GM12872 (cell line): ENCODE results near the gene WDR86.

ENCODE experiments used
- TF ChIP-seq, protein P1 (sequence below): IDR thresholded peaks from 3 replicates; pipeline ENCODE4 v1.5.1; 2011; ENCODE audit warnings: low read depth, mild to moderate bottlenecking, low read length, moderate library complexity; ENCODE audit not compliant: insufficient read depth

Gene WDR86

DNA sequence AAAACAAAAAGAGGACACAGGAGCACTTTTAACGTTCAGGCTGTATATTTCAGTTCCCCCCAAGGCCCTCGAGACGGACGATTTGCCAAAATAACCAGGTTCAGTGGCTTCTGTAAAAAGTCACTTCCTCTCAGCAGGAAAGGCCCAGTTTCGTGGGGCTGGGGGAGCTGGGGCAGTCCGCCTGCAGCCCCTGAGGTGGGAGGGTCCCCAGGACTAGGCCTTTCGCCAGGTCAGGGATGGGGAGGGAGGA is 28.8 kb downstream of the WDR86 start:
- TF ChIP-seq, protein P1, sequence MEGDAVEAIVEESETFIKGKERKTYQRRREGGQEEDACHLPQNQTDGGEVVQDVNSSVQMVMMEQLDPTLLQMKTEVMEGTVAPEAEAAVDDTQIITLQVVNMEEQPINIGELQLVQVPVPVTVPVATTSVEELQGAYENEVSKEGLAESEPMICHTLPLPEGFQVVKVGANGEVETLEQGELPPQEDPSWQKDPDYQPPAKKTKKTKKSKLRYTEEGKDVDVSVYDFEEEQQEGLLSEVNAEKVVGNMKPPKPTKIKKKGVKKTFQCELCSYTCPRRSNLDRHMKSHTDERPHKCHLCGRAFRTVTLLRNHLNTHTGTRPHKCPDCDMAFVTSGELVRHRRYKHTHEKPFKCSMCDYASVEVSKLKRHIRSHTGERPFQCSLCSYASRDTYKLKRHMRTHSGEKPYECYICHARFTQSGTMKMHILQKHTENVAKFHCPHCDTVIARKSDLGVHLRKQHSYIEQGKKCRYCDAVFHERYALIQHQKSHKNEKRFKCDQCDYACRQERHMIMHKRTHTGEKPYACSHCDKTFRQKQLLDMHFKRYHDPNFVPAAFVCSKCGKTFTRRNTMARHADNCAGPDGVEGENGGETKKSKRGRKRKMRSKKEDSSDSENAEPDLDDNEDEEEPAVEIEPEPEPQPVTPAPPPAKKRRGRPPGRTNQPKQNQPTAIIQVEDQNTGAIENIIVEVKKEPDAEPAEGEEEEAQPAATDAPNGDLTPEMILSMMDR: no peak

DNA sequence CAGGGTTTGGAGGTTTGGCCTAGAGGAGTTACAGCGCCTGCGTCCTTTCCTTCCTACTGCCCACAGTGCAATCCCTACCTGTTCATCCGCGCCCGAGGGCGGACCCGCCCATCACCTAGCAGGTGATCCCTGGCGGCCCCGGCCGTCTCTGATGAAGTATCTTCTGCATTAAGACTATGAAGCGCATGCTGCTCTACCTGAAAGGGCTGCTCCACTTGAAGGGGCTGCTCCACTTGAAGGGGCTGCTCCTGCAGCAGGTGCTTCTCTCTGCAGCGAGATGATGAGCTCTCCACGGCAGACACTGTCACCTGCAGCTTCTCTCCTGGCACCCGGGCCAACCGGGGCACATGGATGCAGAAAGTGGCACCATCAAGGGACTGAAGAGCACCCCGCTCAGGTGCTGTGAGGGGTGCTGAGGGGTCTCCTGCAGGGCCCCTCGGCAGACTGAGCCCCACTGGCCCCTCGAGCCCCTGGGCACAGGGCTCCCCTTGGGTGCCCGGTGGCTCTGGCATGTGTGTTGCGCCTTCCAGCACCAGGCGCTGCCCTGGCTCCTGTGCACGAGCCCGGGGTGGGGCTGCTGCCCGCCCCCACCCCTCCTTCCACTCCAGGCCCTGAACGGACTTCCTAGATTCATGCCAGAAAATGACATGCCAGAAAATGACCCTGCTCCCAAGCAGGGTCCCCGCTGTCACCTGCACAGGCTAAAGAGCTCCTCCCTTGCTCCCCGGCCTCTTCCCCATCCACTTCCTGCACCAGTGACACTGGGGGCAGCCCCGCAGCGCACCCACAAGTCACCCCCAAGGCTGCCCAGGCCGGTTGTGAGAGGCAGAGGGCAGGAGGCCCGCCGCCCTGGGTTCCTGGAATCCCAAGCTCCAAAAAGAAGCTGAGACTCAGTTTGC is 29.4 kb downstream of the WDR86 start:
- TF ChIP-seq, protein P1: no peak

DNA sequence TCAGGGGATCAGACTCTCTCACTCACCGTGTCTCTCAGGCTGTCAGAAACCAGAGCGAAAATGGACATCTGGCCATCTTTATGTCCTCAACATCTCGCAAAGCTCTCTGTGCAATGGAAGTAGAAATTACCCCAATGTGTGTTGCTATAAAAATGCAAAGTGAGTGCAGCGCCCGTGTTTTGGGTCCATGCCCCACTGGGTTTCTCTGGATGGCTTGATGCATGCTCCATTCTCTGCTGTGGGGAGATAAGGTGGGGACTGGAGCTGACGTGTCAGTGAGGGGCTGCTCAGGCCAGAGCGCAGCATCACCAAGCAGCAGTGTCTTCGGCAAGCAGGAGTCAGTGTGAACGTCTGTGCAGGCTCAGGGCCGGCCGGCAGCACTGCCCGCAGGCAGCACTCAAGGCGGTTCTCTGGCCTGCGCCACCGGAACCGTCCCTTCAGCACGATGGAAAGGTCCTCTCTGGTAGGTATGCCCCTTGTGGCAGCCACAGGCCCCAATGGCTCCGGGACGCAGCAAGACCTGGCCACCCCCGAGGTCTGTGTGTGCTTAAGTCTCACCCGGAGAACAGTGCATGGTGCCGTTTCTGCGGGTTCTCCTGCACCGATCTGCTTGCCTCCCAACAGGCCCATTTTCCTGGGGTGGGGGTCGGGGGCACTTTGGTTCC is 30.2 kb downstream of the WDR86 start:
- TF ChIP-seq, protein P1: no peak

DNA sequence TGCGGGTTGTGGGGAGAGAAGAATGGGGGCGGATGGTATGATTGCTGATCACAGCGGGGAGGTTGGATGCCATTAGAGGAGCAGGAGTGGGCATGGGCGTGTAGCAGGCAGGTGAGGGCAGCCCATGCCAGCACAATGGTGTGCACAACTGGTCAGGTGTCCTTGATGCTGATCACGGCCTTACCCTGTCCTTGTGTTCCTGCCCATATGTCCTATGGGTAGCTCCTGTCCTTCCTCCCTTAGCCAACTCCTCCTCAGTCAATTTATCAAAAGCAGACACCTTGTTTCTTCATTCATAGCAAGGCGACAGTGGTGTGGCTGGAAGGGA is 30.7 kb downstream of the WDR86 start:
- TF ChIP-seq, protein P1: no peak

DNA sequence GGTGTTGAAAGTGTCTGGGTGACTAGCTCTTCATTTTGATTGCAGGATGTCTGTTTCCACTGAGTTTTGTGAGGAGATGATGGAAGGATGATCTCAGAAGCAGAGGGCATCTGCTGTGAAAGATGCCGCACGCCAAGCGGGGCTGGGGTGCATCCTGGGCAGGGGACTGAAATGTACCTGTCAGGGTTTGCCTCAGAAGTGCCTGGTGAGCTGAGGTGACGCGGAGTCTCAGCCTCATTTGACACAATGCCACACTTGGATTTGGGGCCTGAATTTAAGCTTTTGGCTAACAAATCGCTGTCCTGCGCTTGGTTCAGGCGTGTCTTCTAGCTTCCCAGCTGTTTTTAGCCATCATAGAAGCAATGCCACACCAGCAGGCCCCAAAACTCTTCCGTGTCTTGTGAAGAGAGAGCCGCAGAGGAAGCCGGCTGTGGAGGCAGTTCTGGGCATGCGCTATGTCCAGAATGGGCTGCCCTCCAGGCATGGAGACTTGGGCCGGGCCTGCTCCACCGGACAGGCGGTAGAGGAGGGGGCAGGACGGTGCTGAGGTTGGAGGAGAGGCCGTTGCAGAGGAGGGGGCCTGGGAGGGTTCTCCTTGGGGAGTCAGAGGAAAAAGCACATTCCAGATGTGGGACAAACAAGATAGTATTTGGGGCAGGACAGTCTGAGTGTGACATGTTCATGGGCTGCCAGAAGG is 31.2 kb downstream of the WDR86 start:
- TF ChIP-seq, protein P1: no peak

DNA sequence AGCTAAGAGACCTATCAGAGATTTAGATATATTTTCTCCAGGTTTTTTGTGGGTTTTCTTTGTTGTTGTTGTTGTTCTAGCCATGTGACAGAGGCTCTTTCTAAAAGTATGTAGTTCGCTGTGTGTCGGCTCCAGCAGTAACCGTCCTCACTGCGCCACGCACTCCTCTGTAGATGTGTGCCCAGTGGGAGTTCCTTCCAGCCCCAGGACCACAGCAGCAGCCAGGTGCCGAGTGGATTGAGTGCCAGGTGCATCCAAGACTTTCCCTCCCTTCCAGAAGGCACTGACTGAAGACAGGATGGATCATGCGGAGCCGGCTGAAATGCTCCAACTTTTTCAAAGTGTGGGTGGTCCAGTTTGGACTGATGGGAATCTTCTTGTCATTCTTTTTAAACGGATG is 31.8 kb downstream of the WDR86 start:
- TF ChIP-seq, protein P1: no peak

DNA sequence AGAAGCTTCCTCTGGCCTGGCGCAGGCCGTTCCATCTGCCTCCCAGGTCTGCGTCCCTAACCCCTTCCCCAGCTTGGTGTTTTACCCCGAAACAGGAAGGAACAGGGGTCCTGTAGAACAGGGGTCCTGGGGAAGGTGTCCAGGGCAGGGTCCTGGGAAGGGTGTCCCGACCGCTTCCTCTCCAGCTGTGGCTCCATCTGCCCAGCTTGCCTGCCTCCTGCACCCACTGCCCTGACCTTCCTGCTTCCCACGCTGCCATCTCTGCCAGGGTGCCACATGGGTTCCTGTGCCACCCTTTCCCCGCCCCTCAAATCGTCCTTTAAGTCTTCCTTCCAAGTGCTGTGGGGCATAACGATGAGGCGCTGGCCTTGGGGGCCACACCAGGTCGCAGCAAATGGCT is 32.4 kb downstream of the WDR86 start:
- TF ChIP-seq, protein P1: no peak
